Right renal pelvis (tissue), 4 donors: ENCODE data around the gene MED12L. TPM values are rescaled to one million over a fixed set of nuclear protein-coding genes. Genes with fewer than 3 reads are reported as not detected.
"Not testable (repeated sequence)": the region's sequence is repeated elsewhere in the genome, so short reads cannot be mapped to it uniquely, and the experiment has no call there.

Source experiments
- DNase-seq, 4 donors: peaks; one replicate each; pipeline ENCODE4 v3.0.0-alpha.2; 2013; ENCODE audit warnings: low read depth in 4 of 4, low spot score in 3 of 4, missing footprints in 1 of 4
- polyA plus RNA-seq, 4 donors: library from polyadenylated mRNA; unstranded; fragments of 120-200 nt; gene quantifications; one replicate each; pipeline ENCODE4 v1.2.1, GENCODE V29; 2013; ENCODE audit not compliant: insufficient read length in 4 of 4

The MED12L gene
- polyA plus RNA-seq, 4 donors: 1.6 to 2.5 (median 2.0) TPM

- no peak for DNase-seq
Observed at GRCh38 chr3:151135541-151136337, 50.3 kb downstream of the MED12L start.

GRCh38 chr3:151142929-151143328 is 57.5 kb downstream of the MED12L start:
- no peak for DNase-seq

GRCh38 chr3:151144016-151144415 is 58.6 kb downstream of the MED12L start:
- no peak for DNase-seq

GRCh38 chr3:151144760-151145159 is 59.3 kb downstream of the MED12L start:
- DNase-seq: no peak

- DNase-seq: no peak
Observed at GRCh38 chr3:151145713-151146070, 60.2 kb downstream of the MED12L start.

GRCh38 chr3:151146071-151146730 is 60.7 kb downstream of the MED12L start:
- peak; percentile 42 to 79 (median 70) for DNase-seq

- no peak for DNase-seq
Observed at GRCh38 chr3:151146731-151147091, 61.2 kb downstream of the MED12L start.

GRCh38 chr3:151147299-151147698 is 61.8 kb downstream of the MED12L start:
- no peak for DNase-seq

- DNase-seq: no peak
Observed at GRCh38 chr3:151152455-151153079, 67.1 kb downstream of the MED12L start.

- no peak for DNase-seq
Observed at GRCh38 chr3:151154566-151154965, 69.1 kb downstream of the MED12L start.

GRCh38 chr3:151155409-151156128 is 70.1 kb downstream of the MED12L start:
- DNase-seq: no peak

- DNase-seq: peak in 1 of 4 donors; percentile 38
Observed at GRCh38 chr3:151156618-151157216, 71.3 kb downstream of the MED12L start.

GRCh38 chr3:151159806-151160205 is 74.3 kb downstream of the MED12L start:
- DNase-seq: no peak

GRCh38 chr3:151165226-151165625 is 79.8 kb downstream of the MED12L start:
- peak in 2 of 4 donors; percentile 36 to 43 for DNase-seq

GRCh38 chr3:151166161-151166560 is 80.7 kb downstream of the MED12L start:
- no peak for DNase-seq

GRCh38 chr3:151168269-151169094 is 83.0 kb downstream of the MED12L start:
- DNase-seq: peak in 3 of 4 donors; percentile 18 to 31 (median 23)

GRCh38 chr3:151169262-151169947 is 83.9 kb downstream of the MED12L start:
- DNase-seq: no peak

GRCh38 chr3:151169948-151170679 is 84.7 kb downstream of the MED12L start:
- DNase-seq: not testable (repeated sequence)
